ENCODE data around the gene UBR7. TPM values are rescaled to one million over a fixed set of nuclear protein-coding genes. Genes with fewer than 3 reads are reported as not detected.

The UBR7 gene
- total RNA-seq, 2 experiments from 2014 or later: 38.1 to 45.1 TPM

DNA sequence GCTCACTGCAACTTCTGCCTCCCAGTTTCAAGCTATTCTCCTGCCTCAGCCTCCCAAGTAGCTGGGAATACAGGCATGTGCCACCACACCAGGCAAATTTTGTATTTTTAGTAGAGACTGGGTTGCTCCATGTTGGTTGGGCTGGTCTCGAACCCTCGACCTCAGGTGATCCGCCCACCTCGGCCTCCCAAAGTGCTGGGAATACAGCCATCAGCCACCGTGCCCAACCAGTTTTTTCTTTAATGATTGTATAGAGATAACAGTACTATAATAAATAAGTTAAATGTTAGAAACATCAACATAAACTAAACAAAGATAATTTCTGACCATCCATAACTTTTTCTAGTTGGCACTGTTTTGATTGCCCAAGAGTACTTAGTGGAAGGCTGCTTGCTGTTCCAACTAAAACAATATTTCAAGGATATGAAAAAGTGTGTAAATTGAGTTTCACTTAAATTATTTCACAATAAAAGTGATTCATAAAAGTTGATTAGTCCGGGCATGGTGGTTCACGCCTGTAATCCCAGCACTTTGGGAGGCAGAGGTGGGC is 5.8 kb upstream of the UBR7 start:
- intact Hi-C loops (cut with micrococcal nuclease; ENCODE audit: unreplicated experiment): loop anchor here (10.0 kb wide), 1 partner anchor 764 kb away; no protein-coding TSS in a partner anchor
- H3K4me1 ChIP-seq (ENCODE audit: insufficient read depth, low read length, poor library complexity, severe bottlenecking): peaks cover 29% of the 10 kb centered on the region
- H3K4me3 ChIP-seq (ENCODE audit: low read depth, low read length, poor library complexity, severe bottlenecking): no peak overlapping the region
- CTCF ChIA-PET (ENCODE audit: unreplicated experiment): no interaction called here
- POLR2A ChIA-PET: interaction anchor here (0.6 to 0.7 kb wide), 2 partner anchors 9 to 11 kb away, joined by 5 to 7 read pairs; no protein-coding TSS in a partner anchor
- no peak overlapping the region for H2AFZ ChIP-seq (ENCODE audit: low read length)
- DNase-seq (ENCODE audit: low spot score): no peak
- H3K9me3 ChIP-seq (ENCODE audit: low read length): no peaks in the 10 kb centered on the region
- H3K4me2 ChIP-seq (ENCODE audit: low read length): no peak overlapping the region
- H3K36me3 ChIP-seq (ENCODE audit: insufficient read depth, low read length): peaks cover 80% of the 10 kb centered on the region
- BruUV-seq (replicated peaks): no TSS peak
- peaks cover 25% of the 10 kb centered on the region for H4K20me1 ChIP-seq (ENCODE audit: insufficient read depth, low read length)
- peaks cover 51% of the 10 kb centered on the region for H3K79me2 ChIP-seq (ENCODE audit: insufficient read depth, low read depth, low read length)
- TF ChIP-seq, protein P1, sequence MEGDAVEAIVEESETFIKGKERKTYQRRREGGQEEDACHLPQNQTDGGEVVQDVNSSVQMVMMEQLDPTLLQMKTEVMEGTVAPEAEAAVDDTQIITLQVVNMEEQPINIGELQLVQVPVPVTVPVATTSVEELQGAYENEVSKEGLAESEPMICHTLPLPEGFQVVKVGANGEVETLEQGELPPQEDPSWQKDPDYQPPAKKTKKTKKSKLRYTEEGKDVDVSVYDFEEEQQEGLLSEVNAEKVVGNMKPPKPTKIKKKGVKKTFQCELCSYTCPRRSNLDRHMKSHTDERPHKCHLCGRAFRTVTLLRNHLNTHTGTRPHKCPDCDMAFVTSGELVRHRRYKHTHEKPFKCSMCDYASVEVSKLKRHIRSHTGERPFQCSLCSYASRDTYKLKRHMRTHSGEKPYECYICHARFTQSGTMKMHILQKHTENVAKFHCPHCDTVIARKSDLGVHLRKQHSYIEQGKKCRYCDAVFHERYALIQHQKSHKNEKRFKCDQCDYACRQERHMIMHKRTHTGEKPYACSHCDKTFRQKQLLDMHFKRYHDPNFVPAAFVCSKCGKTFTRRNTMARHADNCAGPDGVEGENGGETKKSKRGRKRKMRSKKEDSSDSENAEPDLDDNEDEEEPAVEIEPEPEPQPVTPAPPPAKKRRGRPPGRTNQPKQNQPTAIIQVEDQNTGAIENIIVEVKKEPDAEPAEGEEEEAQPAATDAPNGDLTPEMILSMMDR (conservative IDR thresholded peaks at IDR 0.05; ENCODE audit: low read length): no peak
- no peak for TF ChIP-seq EZH2phosphoT487 (IDR thresholded peaks at IDR 0.05; ENCODE audit: borderline replicate concordance, low read depth, low read length)
- H3K9me2 ChIP-seq (ENCODE audit: insufficient read depth, low read length): no peaks in the 10 kb centered on the region
- no peak overlapping the region for H3K27ac ChIP-seq (ENCODE audit: low read depth, low read length, poor library complexity, severe bottlenecking)

DNA sequence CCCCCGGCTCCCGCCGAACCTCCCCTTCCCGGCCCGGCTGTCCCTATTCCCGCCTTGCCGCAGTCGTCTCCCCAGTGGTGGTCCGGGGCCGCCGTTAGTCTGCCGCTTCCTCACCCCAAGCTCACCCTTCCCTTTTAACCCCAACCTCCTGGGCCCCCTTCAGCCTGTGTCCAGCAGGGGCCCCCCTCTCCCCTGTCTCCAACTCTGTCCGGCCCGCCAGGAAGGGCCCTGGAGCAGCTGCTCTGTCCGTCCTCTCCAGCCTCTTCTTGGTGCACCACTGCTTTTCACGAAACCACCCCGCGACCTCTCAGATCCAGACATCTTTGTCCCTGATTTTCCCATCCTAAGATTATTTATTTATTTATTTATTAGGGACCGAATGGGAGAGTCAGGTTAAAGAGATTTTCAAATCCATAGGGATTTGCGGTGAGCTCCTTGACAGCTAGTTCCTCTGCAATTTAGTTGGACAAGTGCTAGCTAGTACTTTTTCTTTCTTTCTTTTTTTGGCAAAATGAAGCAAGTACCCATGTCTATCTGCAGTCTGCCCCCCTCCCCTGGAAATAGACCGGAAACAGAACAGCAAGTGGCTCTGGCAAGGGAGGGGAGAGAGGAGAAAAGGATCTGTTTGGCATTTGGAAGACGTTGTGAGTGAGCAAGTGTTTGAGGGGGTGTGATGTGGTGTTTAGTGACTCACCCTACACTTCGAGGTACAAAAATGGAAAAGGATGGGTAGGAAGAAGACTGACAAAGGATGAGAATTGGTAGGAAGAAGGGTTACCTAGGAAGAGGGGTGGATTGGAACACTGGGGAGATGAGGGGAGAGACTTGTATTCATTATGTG is 632 bp downstream of the UBR7 start:
- Histone ChIP-seq H3K9me2 (ENCODE audit: insufficient read depth, low read length) (no peaks in the 10 kb centered on the region), H3K27ac (ENCODE audit: low read depth, low read length, poor library complexity, severe bottlenecking) (peak overlapping the region; percentile 66), H3K9me3 (ENCODE audit: low read length) (no peaks in the 10 kb centered on the region), H3K79me2 (ENCODE audit: insufficient read depth, low read depth, low read length) (peaks cover 84% of the 10 kb centered on the region), H3K4me1 (ENCODE audit: insufficient read depth, low read length, poor library complexity, severe bottlenecking) (peaks cover 73% of the 10 kb centered on the region), H3K4me2 (ENCODE audit: low read length) (peak overlapping the region; percentile 90), H3K36me3 (ENCODE audit: insufficient read depth, low read length) (peaks cover 51% of the 10 kb centered on the region), H2AFZ (ENCODE audit: low read length) (peak overlapping the region; percentile 54), H4K20me1 (ENCODE audit: insufficient read depth, low read length) (peaks cover 25% of the 10 kb centered on the region), H3K4me3 (ENCODE audit: low read depth, low read length, poor library complexity, severe bottlenecking) (peak overlapping the region; percentile 84)
- intact Hi-C loops (cut with micrococcal nuclease; ENCODE audit: unreplicated experiment): loop anchor here (1.0 to 10.0 kb wide), 4 partner anchors 22 to 757 kb away; partner anchors contain the start of genes BTBD7, ITPK1 and LYSET
- no peak for TF ChIP-seq EZH2phosphoT487 (IDR thresholded peaks at IDR 0.05; ENCODE audit: borderline replicate concordance, low read depth, low read length)
- TF ChIP-seq, protein P1 (conservative IDR thresholded peaks at IDR 0.05; ENCODE audit: low read length): peak; percentile 66
- ChIA-PET CTCF (ENCODE audit: unreplicated experiment) (interaction anchor here (0.6 to 1.7 kb wide), 3 partner anchors 22 to 556 kb away, joined by 3 to 5 read pairs (median 3); no protein-coding TSS in a partner anchor), POLR2A (interaction anchor here (0.7 to 3.6 kb wide), 6 partner anchors 10 to 29 kb away, joined by 3 to 17 read pairs (median 8); partner anchors contain the start of genes LYSET and MOAP1)
- peak; percentile 56 for DNase-seq (ENCODE audit: low spot score)
- BruUV-seq (replicated peaks): no TSS peak
